Measurements from ENCODE around the gene ADD2.
"Not testable (repeated sequence)": the region's sequence is repeated elsewhere in the genome, so short reads cannot be mapped to it uniquely, and the experiment has no call there.

ADD2 gene

DNA sequence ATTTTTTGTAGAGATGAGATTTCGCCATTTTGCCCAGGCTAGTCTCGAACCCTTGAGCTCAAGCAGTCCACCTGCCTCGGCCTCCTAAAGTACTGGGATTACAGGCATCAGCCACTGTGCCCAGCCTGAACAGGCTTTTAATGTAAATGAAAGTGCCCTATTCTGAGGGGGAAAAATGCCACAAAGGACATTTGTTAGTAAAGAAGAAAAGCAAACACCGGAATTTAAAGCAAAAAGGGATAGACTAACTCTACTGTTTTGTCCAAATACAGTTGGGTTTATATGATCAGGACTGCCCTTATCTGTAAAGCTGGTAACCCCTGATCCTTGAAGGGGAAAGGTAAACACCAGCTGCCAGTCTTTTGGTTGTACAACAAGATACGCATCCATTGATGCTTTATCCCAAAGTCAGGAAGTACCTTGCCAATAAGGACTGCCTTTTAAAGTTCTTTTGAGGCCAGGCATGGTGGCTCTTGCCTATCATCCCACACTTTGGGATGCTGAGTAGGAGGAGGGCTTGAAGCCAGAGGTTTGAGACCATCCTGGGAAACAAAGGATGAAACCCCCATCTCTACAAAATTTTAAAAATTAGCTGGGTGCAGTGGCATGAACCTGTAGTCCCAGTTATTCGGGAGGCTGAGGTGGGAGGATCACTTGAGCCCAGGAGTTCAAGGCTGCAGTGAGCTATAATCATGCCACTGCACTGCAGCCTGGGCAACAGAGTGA is 39.3 kb upstream of the ADD2 start:
- TF ChIP-seq ISL1 (CRISPR knock-in tag; IDR thresholded peaks at IDR 0.05): no peak
- ATAC-seq: no peak

- no peak for TF ChIP-seq TCF4 (CRISPR knock-in tag; IDR thresholded peaks at IDR 0.05; ENCODE audit: borderline replicate concordance)
- no peak for TF ChIP-seq ZFP3 (CRISPR knock-in tag; IDR thresholded peaks at IDR 0.05)
- TF ChIP-seq PPARA (CRISPR knock-in tag; IDR thresholded peaks at IDR 0.05; ENCODE audit: borderline replicate concordance): no peak
- TF ChIP-seq ZNF565 (CRISPR knock-in tag; conservative IDR thresholded peaks at IDR 0.05; ENCODE audit: low read depth): no peak
- no peak for ATAC-seq
These were observed 38.6 kb upstream of the ADD2 start for GRCh38 chr2:70806620-70807019.

GRCh38 chr2:70806013-70806412 is 38.0 kb upstream of the ADD2 start:
- ATAC-seq: no peak
- no peak for TF ChIP-seq TSHZ2 (CRISPR knock-in tag; IDR thresholded peaks at IDR 0.05)
- TF ChIP-seq RARB (CRISPR knock-in tag; IDR thresholded peaks at IDR 0.05): no peak

DNA sequence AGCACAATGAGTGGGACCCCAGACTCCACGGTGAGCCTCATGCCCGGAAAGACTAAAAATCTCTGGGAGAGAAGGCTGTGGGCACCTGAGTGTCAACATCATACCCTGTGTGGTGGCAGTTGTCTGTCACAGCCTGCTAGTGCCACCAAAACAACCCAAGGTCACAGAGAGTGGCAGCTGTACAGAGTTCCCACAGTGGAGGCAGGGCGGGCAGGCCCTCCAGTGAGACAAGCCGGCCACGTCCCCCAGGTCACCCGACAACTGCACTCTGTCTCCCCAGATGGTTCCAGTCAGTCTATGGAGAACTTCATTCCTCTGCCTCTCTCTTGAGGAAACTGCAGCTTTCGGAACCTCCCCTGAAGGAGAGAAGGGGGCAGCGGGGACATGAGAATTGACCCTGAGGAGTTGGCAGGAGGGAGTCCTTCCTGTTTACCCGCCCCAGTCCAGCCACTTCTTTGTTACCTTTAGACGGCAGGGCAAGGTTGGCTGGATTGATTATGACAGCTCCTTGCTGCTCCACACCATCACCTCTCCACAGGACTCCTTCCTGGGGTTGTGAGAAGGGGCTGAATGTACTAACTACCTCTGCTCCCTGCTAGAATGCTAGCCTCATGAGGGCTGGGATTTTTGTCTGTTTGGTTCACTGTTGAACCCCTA is 33.7 kb upstream of the ADD2 start:
- TF ChIP-seq CSDC2 (CRISPR knock-in tag; IDR thresholded peaks at IDR 0.05) (no peak), ESRRG (CRISPR knock-in tag; IDR thresholded peaks at IDR 0.05) (no peak), TOX (CRISPR knock-in tag; IDR thresholded peaks at IDR 0.05; ENCODE audit: borderline replicate concordance) (no peak), ZFP30 (CRISPR knock-in tag; IDR thresholded peaks at IDR 0.05) (no peak), ZC3H10 (CRISPR knock-in tag; IDR thresholded peaks at IDR 0.05) (no peak), SNAI2 (CRISPR knock-in tag; IDR thresholded peaks at IDR 0.05) (no peak), OSR1 (CRISPR knock-in tag; IDR thresholded peaks at IDR 0.05) (no peak), PPARA (CRISPR knock-in tag; IDR thresholded peaks at IDR 0.05; ENCODE audit: borderline replicate concordance) (no peak), BACH2 (CRISPR knock-in tag; IDR thresholded peaks at IDR 0.05; ENCODE audit: borderline replicate concordance) (no peak), RARB (CRISPR knock-in tag; IDR thresholded peaks at IDR 0.05) (no peak), ZNF565 (CRISPR knock-in tag; conservative IDR thresholded peaks at IDR 0.05; ENCODE audit: low read depth) (no peak)
- no peak for ATAC-seq

- no peak for ATAC-seq
- TF ChIP-seq CSDC2 (CRISPR knock-in tag; IDR thresholded peaks at IDR 0.05) (no peak), GLIS3 (CRISPR knock-in tag; IDR thresholded peaks at IDR 0.05) (no peak), PATZ1 (CRISPR knock-in tag; IDR thresholded peaks at IDR 0.05; ENCODE audit: borderline replicate concordance) (no peak), ZC3H10 (CRISPR knock-in tag; IDR thresholded peaks at IDR 0.05) (no peak), TCF4 (CRISPR knock-in tag; IDR thresholded peaks at IDR 0.05; ENCODE audit: borderline replicate concordance) (no peak)
These were observed 31.7 kb upstream of the ADD2 start for GRCh38 chr2:70799706-70800105.

DNA sequence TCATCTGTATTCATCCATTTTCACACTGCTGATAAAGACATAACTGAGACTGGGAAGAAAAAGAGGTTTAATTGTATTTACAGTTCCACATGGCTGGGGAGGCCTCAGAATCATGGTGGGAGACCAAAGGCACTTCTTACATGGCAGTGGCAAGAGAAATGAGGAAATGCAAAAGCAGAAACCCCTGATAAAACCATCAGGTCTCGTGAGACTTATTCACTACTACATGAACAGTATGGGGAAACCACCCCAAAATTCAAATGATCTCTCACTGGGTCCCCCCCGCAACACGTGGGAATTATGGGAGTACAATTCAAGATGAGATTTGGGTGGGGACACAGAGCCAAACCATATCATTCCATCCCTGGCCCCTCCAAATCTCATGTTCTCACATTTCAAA is 30.0 kb upstream of the ADD2 start:
- ATAC-seq: not testable (repeated sequence)

DNA sequence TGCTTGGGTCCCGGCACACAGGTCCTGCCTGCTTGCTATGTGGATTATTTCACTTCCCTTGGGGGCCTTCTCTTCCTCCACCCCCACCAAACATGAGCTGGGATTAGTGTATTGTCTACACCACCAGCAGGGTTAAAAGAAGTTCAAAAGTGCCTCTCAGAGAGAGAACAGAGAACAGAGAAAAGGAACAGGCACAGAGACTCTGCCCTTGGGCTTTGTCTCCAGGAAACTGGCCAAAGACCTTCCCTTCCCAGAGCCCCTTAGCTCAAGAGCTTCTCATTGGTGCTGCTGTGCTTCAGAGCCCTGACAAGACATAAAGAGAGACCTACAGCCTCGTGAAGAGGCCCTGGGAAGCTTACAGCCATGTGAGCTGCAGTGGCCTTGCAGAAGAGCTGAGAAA is 29.5 kb upstream of the ADD2 start:
- no peak for ATAC-seq
- TF ChIP-seq ZC3H10 (CRISPR knock-in tag; IDR thresholded peaks at IDR 0.05) (no peak), BACH2 (CRISPR knock-in tag; IDR thresholded peaks at IDR 0.05; ENCODE audit: borderline replicate concordance) (no peak), ZNF8 (CRISPR knock-in tag; IDR thresholded peaks at IDR 0.05) (no peak), ESRRG (CRISPR knock-in tag; IDR thresholded peaks at IDR 0.05) (no peak), CSDC2 (CRISPR knock-in tag; IDR thresholded peaks at IDR 0.05) (no peak), ISL1 (CRISPR knock-in tag; IDR thresholded peaks at IDR 0.05) (no peak), ZFP3 (CRISPR knock-in tag; IDR thresholded peaks at IDR 0.05) (no peak), ZFP30 (CRISPR knock-in tag; IDR thresholded peaks at IDR 0.05) (no peak)

Measured in SK-N-SH treated with all-trans-retinoic acid at 6 μM for 48 hours (cell line).